HepG2 (cell line): ENCODE data around the gene AIF1. TPM values are rescaled to one million over a fixed set of nuclear protein-coding genes. Genes with fewer than 3 reads are reported as not detected.

Experiments used
- CREB1 ChIP-seq, 2 experiments: fragments of 450-650 bp in 1 of 2; IDR thresholded peaks; 2 replicates each; pipeline ENCODE4 v1.6.1; 2016 to 2017; ENCODE audit warnings: control low read depth in 1 of 2, mild to moderate bottlenecking in 1 of 2, missing compliant biosample characterization in 1 of 2, missing genetic modification characterization in 1 of 2
- DZIP1 ChIP-seq: sonication (generic); formaldehyde crosslinking; IDR thresholded peaks from 2 replicates; pipeline ENCODE4 v1.5.0; 2020; ENCODE audit warnings: mild to moderate bottlenecking, missing genetic modification reagents
- ESRRA ChIP-seq: sonication (generic); formaldehyde crosslinking; IDR thresholded peaks from 2 replicates; pipeline ENCODE4 v1.5.1; 2020; ENCODE audit warnings: mild to moderate bottlenecking, low read depth, missing genetic modification reagents
- FOXC1 ChIP-seq: sonication (generic); formaldehyde crosslinking; IDR thresholded peaks from 2 replicates; pipeline ENCODE4 v1.8.0; 2022; ENCODE audit warnings: mild to moderate bottlenecking, missing genetic modification reagents, borderline replicate concordance
- PITX1 ChIP-seq: sonication (generic); formaldehyde crosslinking; IDR thresholded peaks from 2 replicates; pipeline ENCODE4 v1.5.1; 2020; ENCODE audit warnings: mild to moderate bottlenecking, missing genetic modification reagents
- SMYD3 ChIP-seq: sonication (generic); formaldehyde crosslinking; IDR thresholded peaks from 2 replicates; pipeline ENCODE4 v1.8.1; 2023; ENCODE audit warnings: mild to moderate bottlenecking, missing genetic modification reagents
- ZNF687 ChIP-seq: sonication (generic); formaldehyde crosslinking; IDR thresholded peaks from 2 replicates; pipeline ENCODE4 v1.5.1; 2020; ENCODE audit warnings: mild to moderate bottlenecking, missing genetic modification reagents, moderate library complexity
- polyA plus RNA-seq, 8 experiments: library from polyadenylated mRNA; depleted of rRNA in 3 of 8; stranded (reverse) in 7 of 8; unstranded in 1 of 8; fragments of >200 nt; fragmentation: Illumina TruSeq in 4 of 8; extraction: Trizol in 4 of 8; gene quantifications; 2 replicates each; pipeline versions ENCODE4 v1.2.1 to v1.2.3, GENCODE V29; 2011 to 2016; ENCODE audit warnings: low read depth in 4 of 8, missing spikeins in 1 of 8, mixed read lengths in 1 of 8; ENCODE audit not compliant: insufficient read depth in 1 of 8
- total RNA-seq, 5 experiments: library from RNA; depleted of rRNA; stranded (reverse); fragments of >200 nt; fragmentation: Illumina TruSeq; extraction: Trizol; gene quantifications; 2 replicates each; pipeline ENCODE4 v1.2.3, GENCODE V29; 2016; ENCODE audit warnings: low read depth in 1 of 5
- TF ChIP-seq, protein P1 (sequence below): sonication (generic); formaldehyde crosslinking; IDR thresholded peaks from 2 replicates; pipeline ENCODE4 v1.4.0; 2020; ENCODE audit warnings: missing genetic modification reagents
- TF ChIP-seq, protein P2 (sequence below): sonication (generic); formaldehyde crosslinking; IDR thresholded peaks from 2 replicates; pipeline ENCODE4 v1.9.0; 2022; ENCODE audit warnings: low read depth, missing genetic modification reagents

The AIF1 gene
- total and polyA plus RNA-seq, 2 of the 13 experiments (the other 11 are each of a cell fraction or from before 2014, with no cell fraction given): 1.5 TPM; not detected in 1

DNA sequence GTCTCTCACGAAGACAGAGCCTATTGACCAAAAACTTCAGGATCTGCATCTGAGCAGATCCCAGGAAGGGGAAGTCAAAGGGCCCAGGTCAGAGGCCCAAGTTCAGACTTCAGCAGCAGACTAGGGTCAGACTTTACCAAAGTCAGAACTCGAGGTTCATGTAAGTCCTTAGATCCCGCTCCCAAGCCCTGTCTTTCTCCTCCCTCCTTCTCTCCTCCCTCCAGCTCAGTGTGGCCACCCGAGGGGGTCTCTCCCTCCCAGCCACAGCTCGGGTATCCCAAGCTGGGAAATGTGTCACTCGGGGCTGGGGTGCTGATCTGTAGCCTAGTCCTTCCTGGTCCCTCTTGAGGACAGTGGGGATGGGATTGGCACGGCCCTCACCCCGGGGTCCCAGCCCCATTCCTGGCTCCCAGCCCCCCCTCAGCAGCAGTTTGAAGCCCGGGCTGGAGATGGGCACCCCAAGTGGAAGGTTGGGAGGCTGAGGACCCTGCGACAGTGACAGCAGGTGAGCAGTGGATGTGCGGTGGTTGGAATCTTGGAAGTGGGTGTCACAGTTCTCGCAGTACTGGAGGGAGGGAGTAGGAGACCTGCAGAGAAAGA is 47.2 kb downstream of the AIF1 start (continued):
- TF ChIP-seq PITX1 (CRISPR knock-in tag) (0 out of 2 replicates have a peak, but pooled peaks have one; percentile 22), FOXC1 (CRISPR knock-in tag) (no peak), ESRRA (no peak), CREB1 (IDR thresholded peaks at IDR 0.05) (no peak), CREB1 (CRISPR knock-in tag; IDR thresholded peaks at IDR 0.05) (no peak), DZIP1 (0 out of 2 replicates have a peak, but pooled peaks have one; percentile 59), SMYD3 (CRISPR knock-in tag) (0 out of 2 replicates have a peak, but pooled peaks have one; percentile 19), ZNF687 (CRISPR knock-in tag) (peak; percentile 53)
- TF ChIP-seq, protein P1, sequence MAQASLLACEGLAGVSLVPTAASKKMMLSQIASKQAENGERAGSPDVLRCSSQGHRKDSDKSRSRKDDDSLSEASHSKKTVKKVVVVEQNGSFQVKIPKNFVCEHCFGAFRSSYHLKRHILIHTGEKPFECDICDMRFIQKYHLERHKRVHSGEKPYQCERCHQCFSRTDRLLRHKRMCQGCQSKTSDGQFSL: no peak
- TF ChIP-seq, protein P2, sequence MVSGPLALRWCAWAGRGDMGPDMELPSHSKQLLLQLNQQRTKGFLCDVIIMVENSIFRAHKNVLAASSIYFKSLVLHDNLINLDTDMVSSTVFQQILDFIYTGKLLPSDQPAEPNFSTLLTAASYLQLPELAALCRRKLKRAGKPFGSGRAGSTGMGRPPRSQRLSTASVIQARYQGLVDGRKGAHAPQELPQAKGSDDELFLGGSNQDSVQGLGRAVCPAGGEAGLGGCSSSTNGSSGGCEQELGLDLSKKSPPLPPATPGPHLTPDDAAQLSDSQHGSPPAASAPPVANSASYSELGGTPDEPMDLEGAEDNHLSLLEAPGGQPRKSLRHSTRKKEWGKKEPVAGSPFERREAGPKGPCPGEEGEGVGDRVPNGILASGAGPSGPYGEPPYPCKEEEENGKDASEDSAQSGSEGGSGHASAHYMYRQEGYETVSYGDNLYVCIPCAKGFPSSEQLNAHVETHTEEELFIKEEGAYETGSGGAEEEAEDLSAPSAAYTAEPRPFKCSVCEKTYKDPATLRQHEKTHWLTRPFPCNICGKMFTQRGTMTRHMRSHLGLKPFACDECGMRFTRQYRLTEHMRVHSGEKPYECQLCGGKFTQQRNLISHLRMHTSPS (CRISPR knock-in tag): no peak
